Fibroblast of upper back skin (primary cell): Measurements from ENCODE around the gene ADPRM.
"Not testable (repeated sequence)": the region's sequence is repeated elsewhere in the genome, so short reads cannot be mapped to it uniquely, and the experiment has no call there.

Experiments
- DNase-seq: peaks from one replicate; pipeline ENCODE4 v3.0.0-alpha.2; 2013

The ADPRM gene

GRCh38 chr17:10697092-10698081 lies at the start of gene ADPRM, which contains the start of gene SCO1:
Gene ADPRM, plus strand, starts transcription at chr17:10697594. Its CDS starts 7,333 bp downstream, at chr17:10704927.
Gene SCO1, minus strand, starts transcription at chr17:10697533. Its CDS starts 26 bp downstream, at chr17:10697507.
- peak; percentile 94 for DNase-seq

- no peak for DNase-seq
Measured at GRCh38 chr17:10648381-10648780, 49.0 kb upstream of the ADPRM start.

GRCh38 chr17:10648956-10649355 lies 48.4 kb upstream of the ADPRM start:
- peak; percentile 57 for DNase-seq

GRCh38 chr17:10649602-10650001 lies 47.8 kb upstream of the ADPRM start:
- DNase-seq = no peak

- no peak for DNase-seq
Measured at GRCh38 chr17:10651927-10652326, 45.5 kb upstream of the ADPRM start.

GRCh38 chr17:10652984-10653659 lies 44.3 kb upstream of the ADPRM start:
- no peak for DNase-seq

GRCh38 chr17:10653987-10654386 lies 43.4 kb upstream of the ADPRM start:
- DNase-seq = no peak

GRCh38 chr17:10657148-10657547 lies 40.2 kb upstream of the ADPRM start, which contains the start of gene MYH3:
Gene MYH3, minus strand, starts transcription at chr17:10657309. Its CDS starts 2,245 bp downstream, at chr17:10655064.
- no peak for DNase-seq

- no peak for DNase-seq
Measured at GRCh38 chr17:10657879-10658278, 39.5 kb upstream of the ADPRM start.

GRCh38 chr17:10661437-10661836 lies 36.0 kb upstream of the ADPRM start:
- no peak for DNase-seq

- DNase-seq = no peak
Measured at GRCh38 chr17:10663231-10663630, 34.2 kb upstream of the ADPRM start.

GRCh38 chr17:10664571-10664970 lies 32.8 kb upstream of the ADPRM start:
- no peak for DNase-seq

GRCh38 chr17:10666906-10667305 lies 30.5 kb upstream of the ADPRM start:
- DNase-seq = no peak

- DNase-seq = peak; percentile 57
Measured at GRCh38 chr17:10668775-10669174, 28.6 kb upstream of the ADPRM start.

GRCh38 chr17:10673312-10673711 lies 24.1 kb upstream of the ADPRM start:
- DNase-seq = no peak

GRCh38 chr17:10674704-10675103 lies 22.7 kb upstream of the ADPRM start:
- no peak for DNase-seq

- DNase-seq = peak; percentile 93
Measured at GRCh38 chr17:10681866-10682446, 15.4 kb upstream of the ADPRM start.

GRCh38 chr17:10683853-10684252 lies 13.5 kb upstream of the ADPRM start:
- DNase-seq = peak; percentile 53

GRCh38 chr17:10687499-10687898 lies 9.9 kb upstream of the ADPRM start:
- DNase-seq = no peak

GRCh38 chr17:10695875-10696407 lies 1.5 kb upstream of the ADPRM start:
- not testable (repeated sequence) for DNase-seq

GRCh38 chr17:10698096-10698818 lies 863 bp downstream of the ADPRM start:
- no peak for DNase-seq

GRCh38 chr17:10699856-10700255 lies 2.5 kb downstream of the ADPRM start:
- no peak for DNase-seq
